ENCODE measurements around the gene MGAT4A.

- TF ChIP-seq ZNF414 (CRISPR knock-in tag; IDR thresholded peaks at IDR 0.05) (no peak), ZSCAN22 (CRISPR knock-in tag; IDR thresholded peaks at IDR 0.05) (no peak), FOXJ3 (CRISPR knock-in tag; IDR thresholded peaks at IDR 0.05; ENCODE audit: borderline replicate concordance) (no peak), CTCF (CRISPR knock-in tag; IDR thresholded peaks at IDR 0.05) (no peak), ZSCAN21 (CRISPR knock-in tag; IDR thresholded peaks at IDR 0.05; ENCODE audit: borderline replicate concordance) (no peak), E2F5 (CRISPR knock-in tag; conservative IDR thresholded peaks at IDR 0.05) (no peak), ZNF318 (CRISPR knock-in tag; IDR thresholded peaks at IDR 0.05) (no peak)
These were observed 159.7 kb downstream of the MGAT4A start for GRCh38 chr2:98571121-98571701.
